Heart left ventricle (tissue), 16 donors: ENCODE data around the gene HBA2. TPM values are rescaled to one million over a fixed set of nuclear protein-coding genes. Genes with fewer than 3 reads are reported as not detected.
"Not testable (repeated sequence)": the region's sequence is repeated elsewhere in the genome, so short reads cannot be mapped to it uniquely, and the experiment has no call there.

Experiments used
- ATAC-seq, 4 donors: fragments of 200-7000 bp; cut with Tn5 transposase; one replicate each; pipeline ENCODE4 v1.9.1; 2020 to 2022; ENCODE audit warnings: moderate library complexity in 4 of 4, mild to moderate bottlenecking in 3 of 4, moderate number of reproducible peaks in 1 of 4
- DNase-seq, 5 donors: peaks; one replicate each; pipeline ENCODE4 v3.0.0-alpha.2; 2020
- H3K27ac ChIP-seq, 12 donors: fragments of 200-600 bp; sonication (generic) in 4 of 12; one replicate each; pipeline versions ENCODE4 v1.5.0 to v1.8.0; 2016 to 2022; ENCODE audit warnings: mild to moderate bottlenecking in 2 of 12
- H3K27me3 ChIP-seq, 9 donors: fragments of 200-600 bp; sonication (generic) in 2 of 9; one replicate each; pipeline versions ENCODE4 v1.5.1 to v1.8.0; 2016 to 2022; ENCODE audit warnings: mild to moderate bottlenecking in 3 of 9
- H3K36me3 ChIP-seq, 9 donors: fragments of 200-600 bp; sonication (generic) in 2 of 9; one replicate each; pipeline versions ENCODE4 v1.5.0 to v1.8.0; 2018 to 2022; ENCODE audit warnings: mild to moderate bottlenecking in 2 of 9
- H3K4me1 ChIP-seq, 12 donors: fragments of 200-600 bp; sonication (generic) in 4 of 12; one replicate each; pipeline versions ENCODE4 v1.5.0 to v1.8.0; 2016 to 2022; ENCODE audit warnings: mild to moderate bottlenecking in 3 of 12
- H3K4me3 ChIP-seq, 12 donors: fragments of 200-600 bp; sonication (generic) in 4 of 12; one replicate each; pipeline versions ENCODE4 v1.5.0 to v1.8.0; 2017 to 2022; ENCODE audit warnings: mild to moderate bottlenecking in 9 of 12, moderate library complexity in 4 of 12
- H3K9me3 ChIP-seq, 12 donors: fragments of 200-600 bp; sonication (generic) in 4 of 12; one replicate each; pipeline versions ENCODE4 v1.5.0 to v1.8.0; 2016 to 2022; ENCODE audit warnings: mild to moderate bottlenecking in 1 of 12
- POLR2A ChIP-seq, 2 donors: fragments of 450-650 bp; IDR thresholded peaks; one replicate each; pipeline ENCODE4 v1.6.1; 2017; ENCODE audit warnings: antibody characterized with exemption in 2 of 2, mild to moderate bottlenecking in 2 of 2, moderate library complexity in 2 of 2
- WGBS, 4 donors: extraction: QIAGEN DNeasy Blood & Tissue Kit in 2 of 4; methylation state at CpG; one replicate each; pipeline versions ENCODE4 v1.1.5 to v1.1.7; 2013 to 2018; 5-methylcytosine and 5-hydroxymethylcytosine counted together
- intact Hi-C, 10 donors: fragments of 100-400 bp; cut with DNase I; formaldehyde crosslinking; loops; one replicate each; pipeline versions ENCODE4 v1.11.1 to v1.14.2; 2022
- polyA plus RNA-seq, 2 donors: library from polyadenylated mRNA; stranded (reverse); fragments of 200-250 nt; gene quantifications; one replicate each; pipeline ENCODE4 v1.2.3, GENCODE V29; 2013
- total RNA-seq, 9 donors: library from RNA; depleted of rRNA in 2 of 9; stranded (reverse); fragments of >200 nt in 2 of 9; fragmentation: NEBNext Ultra II Directional in 3 of 9; extraction: Animal tissue kit (Norgen Biotek cat#: 25700) in 3 of 9; gene quantifications; one replicate each; pipeline versions ENCODE4 v1.1.0 to v1.2.4, GENCODE V29; 2016 to 2023
- TF ChIP-seq, protein P1 (sequence below), 12 donors: fragments of 200-600 bp; sonication (generic) in 4 of 12; IDR thresholded peaks; one replicate each; pipeline versions ENCODE4 v1.5.0 to v1.8.0; 2018 to 2022; ENCODE audit warnings: antibody characterized with exemption in 12 of 12, mild to moderate bottlenecking in 5 of 12
- donor health status: ischemic (EF 13 %, LVEDD 7.1; RV severe dilation, severe dysfunction).
- donor health status: healthy with polysubstance abuse.
- donor health status: DM: no; HTN: yes; CAD: no.
- donor health status: DM: no; HTN: no; CAD: no.
- donor health status: ischemic (EF 25% LVEDD 6.9; RV normal size, moderate dysfunction).
- donor health status: ischemic (EF 25% LVEDD 5.7; RV mildly dilated, moderate dysfunction).
- donor health status: healthy.
- donor health status: DM: yes; HTN: yes; CAD: no.
- donor health status: ischemic (EF 35%, LVEDD 5.7; RV mildly dilated, moderate dysfunction).
- donor health status: nonischemic (EF 11% LVEDD 7.7; RV severe dilation, severe dysfunction).
- donor health status: DM: yes; HTN: yes; CAD: no.
- donor health status: PGD.
- donor health status: ischemic (EF 29% LVEDD 5.4; RV normal size, mild dysfunction).
- donor health status: nonischemic (EF 23%, LVEDD 6.1; RV moderate dilation, normal function).

Gene HBA2
- total and polyA plus RNA-seq, 11 donors = 3.6 to 2,038 (median 102) TPM

DNA sequence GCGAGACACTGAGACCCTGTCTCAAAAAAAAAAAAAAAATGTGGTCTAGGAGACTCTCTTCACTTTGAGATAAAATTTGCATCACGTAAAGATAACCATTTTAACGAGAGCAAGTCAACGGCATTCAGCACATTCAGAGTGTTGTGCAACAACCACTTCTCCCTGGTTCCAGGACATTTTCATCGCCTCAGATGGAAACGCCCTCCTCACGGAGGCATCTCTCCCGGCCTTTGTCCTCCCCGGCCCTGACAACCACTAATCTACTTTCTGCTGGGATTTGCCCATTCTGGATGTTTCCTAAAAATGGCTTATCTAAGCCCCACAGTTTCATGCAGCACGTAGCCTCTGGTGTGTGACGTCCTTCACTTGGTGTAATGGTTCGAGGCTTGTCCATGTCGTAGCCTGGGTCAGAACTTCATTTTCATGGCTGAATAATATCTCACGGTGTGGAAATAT, 27.9 kb upstream of the HBA2 start:
- no peak overlapping the region for H3K4me3 ChIP-seq
- peaks cover 0 to 27% (median 0%) of the 10 kb centered on the region in 9 donors for H3K27me3 ChIP-seq
- H3K9me3 ChIP-seq = no peaks in the 10 kb centered on the region
- TF ChIP-seq, protein P1, sequence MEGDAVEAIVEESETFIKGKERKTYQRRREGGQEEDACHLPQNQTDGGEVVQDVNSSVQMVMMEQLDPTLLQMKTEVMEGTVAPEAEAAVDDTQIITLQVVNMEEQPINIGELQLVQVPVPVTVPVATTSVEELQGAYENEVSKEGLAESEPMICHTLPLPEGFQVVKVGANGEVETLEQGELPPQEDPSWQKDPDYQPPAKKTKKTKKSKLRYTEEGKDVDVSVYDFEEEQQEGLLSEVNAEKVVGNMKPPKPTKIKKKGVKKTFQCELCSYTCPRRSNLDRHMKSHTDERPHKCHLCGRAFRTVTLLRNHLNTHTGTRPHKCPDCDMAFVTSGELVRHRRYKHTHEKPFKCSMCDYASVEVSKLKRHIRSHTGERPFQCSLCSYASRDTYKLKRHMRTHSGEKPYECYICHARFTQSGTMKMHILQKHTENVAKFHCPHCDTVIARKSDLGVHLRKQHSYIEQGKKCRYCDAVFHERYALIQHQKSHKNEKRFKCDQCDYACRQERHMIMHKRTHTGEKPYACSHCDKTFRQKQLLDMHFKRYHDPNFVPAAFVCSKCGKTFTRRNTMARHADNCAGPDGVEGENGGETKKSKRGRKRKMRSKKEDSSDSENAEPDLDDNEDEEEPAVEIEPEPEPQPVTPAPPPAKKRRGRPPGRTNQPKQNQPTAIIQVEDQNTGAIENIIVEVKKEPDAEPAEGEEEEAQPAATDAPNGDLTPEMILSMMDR (IDR thresholded peaks at IDR 0.05) = no peak
- TF ChIP-seq POLR2A (IDR thresholded peaks at IDR 0.05) = no peak
- H3K4me1 ChIP-seq = no peaks in the 10 kb centered on the region
- no peaks in the 10 kb centered on the region for H3K36me3 ChIP-seq
- 69 to 78% (median 71%) methylated on average over 14 of the region's 14 CpGs for WGBS, 4 donors
- no peak overlapping the region for H3K27ac ChIP-seq
- ATAC-seq (no peak), DNase-seq (no peak)
- intact Hi-C loops = no loop called here

DNA sequence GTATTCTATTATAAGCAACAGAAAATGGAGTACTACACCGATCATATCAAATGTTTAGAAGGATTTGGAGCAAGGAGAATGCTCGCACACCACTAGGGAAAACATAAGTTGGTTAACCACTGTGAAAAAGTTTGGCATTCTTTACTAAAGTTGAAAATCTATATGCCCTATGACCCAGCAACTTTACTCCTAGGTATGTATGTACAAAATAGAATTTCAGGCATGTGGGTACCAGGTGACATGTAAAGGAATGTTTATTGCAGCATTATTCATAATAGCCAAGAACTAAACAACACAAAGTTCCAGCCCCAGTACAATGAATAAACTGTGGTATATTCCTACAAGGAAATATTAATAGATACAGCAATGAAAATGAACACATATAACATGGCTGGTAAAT, 26.0 kb upstream of the HBA2 start:
- H3K36me3 ChIP-seq = no peaks in the 10 kb centered on the region

DNA sequence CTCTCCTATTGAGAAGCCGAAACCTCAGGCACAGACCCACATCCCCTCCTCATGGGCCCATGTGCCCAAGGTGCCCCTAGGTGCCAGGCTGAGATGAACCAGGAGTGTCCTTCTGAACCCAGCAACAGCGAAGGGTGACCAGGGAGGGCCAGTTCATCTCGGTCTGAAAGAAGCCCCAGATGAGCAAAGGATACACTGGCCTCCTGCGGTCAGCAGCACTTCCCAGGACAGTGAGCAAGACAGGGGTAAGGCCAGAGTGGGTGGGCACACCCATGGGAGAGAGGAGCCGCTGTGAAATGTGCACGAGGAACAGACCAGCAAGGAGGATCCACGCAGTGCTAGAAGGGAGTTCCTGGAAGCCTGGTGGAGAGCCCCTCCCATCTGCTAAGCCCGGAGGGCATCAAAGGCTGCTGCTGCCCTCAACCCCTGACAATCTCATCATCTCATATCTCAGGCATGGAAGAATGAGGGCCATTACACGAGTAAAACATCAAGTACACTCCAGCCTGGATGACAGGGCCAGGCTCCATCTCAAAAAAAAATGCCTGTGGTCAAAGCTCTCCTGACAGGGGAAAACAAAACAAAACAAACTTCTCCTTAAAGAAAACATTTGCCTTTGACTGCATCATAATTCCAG, 23.5 kb upstream of the HBA2 start:
- Histone ChIP-seq H3K27ac (no peak overlapping the region), H3K4me1 (peaks cover 0 to under 1% (median 0%) of the 10 kb centered on the region in 12 donors), H3K9me3 (no peaks in the 10 kb centered on the region), H3K36me3 (no peaks in the 10 kb centered on the region), H3K4me3 (no peak overlapping the region), H3K27me3 (peaks cover 0 to 26% (median 0%) of the 10 kb centered on the region in 9 donors)
- DNase-seq (no peak), ATAC-seq (peak in 2 of 4 donors; percentile 11 to 30)
- TF ChIP-seq, protein P1 (IDR thresholded peaks at IDR 0.05) = no peak
- TF ChIP-seq POLR2A (IDR thresholded peaks at IDR 0.05) = no peak
- intact Hi-C loops = no loop called here
- WGBS, 4 donors = 41 to 48% (median 45%) methylated on average over 9 of the region's 9 CpGs

More for the DNA sequence above, 26.0 kb upstream of the HBA2 start:
- no peak for TF ChIP-seq POLR2A (IDR thresholded peaks at IDR 0.05)
- TF ChIP-seq, protein P1 (IDR thresholded peaks at IDR 0.05) = no peak
- DNase-seq = no peak
- intact Hi-C loops = no loop called here
- Histone ChIP-seq H3K9me3 (no peaks in the 10 kb centered on the region), H3K4me3 (no peak overlapping the region), H3K4me1 (no peaks in the 10 kb centered on the region), H3K27ac (no peak overlapping the region), H3K27me3 (peaks cover 0 to 35% (median 0%) of the 10 kb centered on the region in 9 donors)
- no peak for ATAC-seq
- WGBS, 4 donors = 80 to 89% (median 86%) methylated on average over 2 of the region's 2 CpGs

DNA sequence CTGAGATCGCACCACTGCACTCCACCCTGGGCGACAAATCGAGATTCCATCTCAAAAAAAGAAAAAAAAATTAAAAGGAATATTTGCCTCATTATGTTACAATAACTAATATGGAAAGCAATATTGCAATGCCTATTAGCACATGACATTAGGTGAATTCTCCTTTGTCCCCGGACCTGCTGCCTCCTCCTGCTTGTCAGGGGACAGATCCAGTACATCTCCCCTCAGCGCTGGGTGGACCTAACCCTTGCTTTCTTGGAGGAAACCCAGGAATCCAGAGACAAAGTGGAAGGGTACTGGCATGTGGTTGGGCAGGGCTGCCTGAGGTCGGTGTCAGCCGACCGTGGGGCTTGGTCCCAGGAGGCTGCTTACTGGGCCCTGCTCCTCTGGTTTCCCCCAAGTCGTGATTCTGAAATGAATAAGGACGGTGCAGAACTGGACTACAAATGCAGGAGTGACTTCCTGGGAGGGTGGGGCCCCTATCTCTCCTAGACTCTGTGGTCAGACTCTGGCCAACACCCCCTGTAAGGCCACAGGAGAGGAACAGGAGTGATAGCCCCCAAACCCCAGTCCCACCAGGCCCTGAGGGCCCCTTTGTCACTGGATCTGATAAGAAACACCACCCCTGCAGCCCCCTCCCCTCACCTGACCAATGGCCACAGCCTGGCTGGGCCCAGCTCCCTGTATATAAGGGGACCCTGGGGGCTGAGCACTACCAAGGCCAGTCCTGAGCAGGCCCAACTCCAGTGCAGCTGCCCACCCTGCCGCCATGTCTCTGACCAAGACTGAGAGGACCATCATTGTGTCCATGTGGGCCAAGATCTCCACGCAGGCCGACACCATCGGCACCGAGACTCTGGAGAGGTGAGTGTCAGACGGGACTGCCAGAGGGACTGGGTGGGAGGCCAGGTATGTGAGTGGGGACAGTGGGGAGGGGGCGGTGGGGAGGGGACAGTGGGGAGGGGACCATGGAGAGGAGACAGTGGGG, 20.2 kb upstream of the HBA2 start, which contains the start of gene HBZ:
Gene HBZ (plus strand): TSS at position 504 of the 988 bp plus-strand sequence. CDS start 266 bp downstream, at position 770.
- ATAC-seq (peak in 2 of 4 donors; percentile 16 to 36), DNase-seq (no peak)
- 71 to 77% (median 74%) methylated on average over 17 of the region's 17 CpGs for WGBS, 4 donors
- TF ChIP-seq, protein P1 (IDR thresholded peaks at IDR 0.05) = no peak
- no peak for TF ChIP-seq POLR2A (IDR thresholded peaks at IDR 0.05)
- Histone ChIP-seq H3K36me3 (no peaks in the 10 kb centered on the region), H3K9me3 (no peaks in the 10 kb centered on the region), H3K4me3 (no peak within 1 kb of the TSS), H3K27ac (no peak within 1 kb of the TSS), H3K4me1 (peaks cover 0 to 10% (median 8%) of the 10 kb centered on the region in 12 donors), H3K27me3 (peaks cover 0 to 52% (median 29%) of the 10 kb centered on the region in 9 donors)
- intact Hi-C loops = loop anchor here in 1 of 10 donors (1.0 kb wide), 1 partner anchor 10 kb away; no protein-coding TSS in a partner anchor

DNA sequence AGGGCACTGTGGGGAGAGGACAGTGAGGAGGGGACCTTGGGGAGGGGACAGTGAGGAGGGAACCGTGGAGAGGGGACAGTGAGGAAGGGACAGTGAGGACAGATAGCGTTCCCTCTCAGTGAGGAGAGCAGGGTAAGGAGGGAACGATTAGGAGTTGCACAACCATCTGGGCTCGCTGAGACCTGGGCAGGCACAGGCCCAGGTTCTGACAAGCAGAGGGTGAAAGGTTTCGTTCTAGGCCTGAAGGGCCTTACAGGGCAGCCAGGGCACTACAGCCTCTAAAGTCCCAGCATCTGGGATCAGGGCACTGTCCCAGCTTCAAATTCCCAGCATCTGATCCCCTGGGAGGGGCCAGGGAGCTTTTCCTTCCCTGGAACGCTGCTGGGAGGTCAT, 19.6 kb upstream of the HBA2 start:
- not testable (repeated sequence) for DNase-seq, H3K4me3 ChIP-seq, H3K36me3 ChIP-seq, H3K27ac ChIP-seq, H3K9me3 ChIP-seq
- intact Hi-C loops = loop anchor here in 1 of 10 donors (1.0 kb wide), 1 partner anchor 9 kb away; no protein-coding TSS in a partner anchor
- H3K4me1 ChIP-seq = peaks cover 0 to 10% (median 8%) of the 10 kb centered on the region in 12 donors
- H3K27me3 ChIP-seq = peaks cover 0 to 58% (median 29%) of the 10 kb centered on the region in 9 donors
- WGBS, 4 donors = 41 to 71% (median 63%) methylated on average over 3 to 5 of the region's 6 CpGs
- ATAC-seq = peak in 1 of 4 donors; percentile 41
